Muscle of leg (tissue), 16 donors: ENCODE results near the gene MAML1. TPM values are rescaled to one million over a fixed set of nuclear protein-coding genes. Genes with fewer than 3 reads are reported as not detected.
A peak's percentile ranks its signal among the peaks of the same experiment; 100 is the strongest.
"Not testable (repeated sequence)": the region's sequence is repeated elsewhere in the genome, so short reads cannot be mapped to it uniquely, and the experiment has no call there.

Experiments
- DNase-seq: peaks from one replicate; pipeline ENCODE4 v3.0.0; 2013
- H3K27ac ChIP-seq: one replicate; pipeline ENCODE4 v1.5.1; 2013; ENCODE audit warnings: mild to moderate bottlenecking, low read length, control low read depth
- H3K27me3 ChIP-seq: one replicate; pipeline ENCODE4 v1.6.1; 2013; ENCODE audit warnings: low read length; ENCODE audit not compliant: control insufficient read depth, insufficient read depth
- H3K36me3 ChIP-seq: one replicate; pipeline ENCODE4 v1.6.1; 2013; ENCODE audit warnings: low read length; ENCODE audit not compliant: control insufficient read depth, insufficient read depth
- H3K4me1 ChIP-seq: one replicate; pipeline ENCODE4 v1.6.1; 2013; ENCODE audit warnings: low read length; ENCODE audit not compliant: control insufficient read depth, insufficient read depth
- H3K4me3 ChIP-seq: one replicate; pipeline ENCODE4 v1.5.1; 2013; ENCODE audit warnings: low read length, control low read depth
- H3K9me3 ChIP-seq: replicated peaks from 2 replicates; pipeline ENCODE4 v1.6.1; 2013; ENCODE audit warnings: low read depth, low read length; ENCODE audit not compliant: control insufficient read depth
- WGBS: methylation state at CpG from one replicate; pipeline ENCODE4 v1.1.5; 2013; ENCODE audit warnings: missing lambda C conversion rate; ENCODE audit not compliant: insufficient coverage; 5-methylcytosine and 5-hydroxymethylcytosine counted together
- long read RNA-seq, 11 donors: transcript quantifications; one replicate each; lab custom pipeline, GENCODE V29; 2026
- polyA plus RNA-seq, 8 donors: library from polyadenylated mRNA; unstranded; fragments of 120-200 nt; gene quantifications; one replicate each; pipeline versions ENCODE4 v1.2.1 to v1.2.3, GENCODE V29; 2013; ENCODE audit warnings: inconsistent platforms in 1 of 8, low replicate concordance in 1 of 8; ENCODE audit not compliant: insufficient read length in 8 of 8, insufficient read depth in 1 of 8
- total RNA-seq: library from RNA; stranded (reverse); fragments of 120-200 nt; gene quantifications from one replicate; pipeline ENCODE4 v1.2.4, GENCODE V29; 2013

Gene MAML1, protein sequence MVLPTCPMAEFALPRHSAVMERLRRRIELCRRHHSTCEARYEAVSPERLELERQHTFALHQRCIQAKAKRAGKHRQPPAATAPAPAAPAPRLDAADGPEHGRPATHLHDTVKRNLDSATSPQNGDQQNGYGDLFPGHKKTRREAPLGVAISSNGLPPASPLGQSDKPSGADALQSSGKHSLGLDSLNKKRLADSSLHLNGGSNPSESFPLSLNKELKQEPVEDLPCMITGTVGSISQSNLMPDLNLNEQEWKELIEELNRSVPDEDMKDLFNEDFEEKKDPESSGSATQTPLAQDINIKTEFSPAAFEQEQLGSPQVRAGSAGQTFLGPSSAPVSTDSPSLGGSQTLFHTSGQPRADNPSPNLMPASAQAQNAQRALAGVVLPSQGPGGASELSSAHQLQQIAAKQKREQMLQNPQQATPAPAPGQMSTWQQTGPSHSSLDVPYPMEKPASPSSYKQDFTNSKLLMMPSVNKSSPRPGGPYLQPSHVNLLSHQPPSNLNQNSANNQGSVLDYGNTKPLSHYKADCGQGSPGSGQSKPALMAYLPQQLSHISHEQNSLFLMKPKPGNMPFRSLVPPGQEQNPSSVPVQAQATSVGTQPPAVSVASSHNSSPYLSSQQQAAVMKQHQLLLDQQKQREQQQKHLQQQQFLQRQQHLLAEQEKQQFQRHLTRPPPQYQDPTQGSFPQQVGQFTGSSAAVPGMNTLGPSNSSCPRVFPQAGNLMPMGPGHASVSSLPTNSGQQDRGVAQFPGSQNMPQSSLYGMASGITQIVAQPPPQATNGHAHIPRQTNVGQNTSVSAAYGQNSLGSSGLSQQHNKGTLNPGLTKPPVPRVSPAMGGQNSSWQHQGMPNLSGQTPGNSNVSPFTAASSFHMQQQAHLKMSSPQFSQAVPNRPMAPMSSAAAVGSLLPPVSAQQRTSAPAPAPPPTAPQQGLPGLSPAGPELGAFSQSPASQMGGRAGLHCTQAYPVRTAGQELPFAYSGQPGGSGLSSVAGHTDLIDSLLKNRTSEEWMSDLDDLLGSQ
- total RNA-seq (11.3 TPM), polyA plus RNA-seq (10 to 100 TPM; 21.2 to 35.1 (median 27.2) TPM)
- long read RNA-seq, donor 1 = 0 reads
- long read RNA-seq, donor 2, partial matches to known transcripts = 0 of 1 reads
- long read RNA-seq, donor 2, other reads (novel, unspliced or antisense) = 0 of 1 reads
- long read RNA-seq, donor 3, full-length matches to known transcripts = 2 of 2 reads
- long read RNA-seq, donor 3, partial matches to known transcripts = 0 of 2 reads
- long read RNA-seq, donor 3, other reads (novel, unspliced or antisense) = 0 of 2 reads
- long read RNA-seq, donor 4, partial matches to known transcripts = 18 of 22 reads
- long read RNA-seq, donor 4, other reads (novel, unspliced or antisense) = 0 of 22 reads
- long read RNA-seq, donor 5, full-length matches to known transcripts = 1 of 17 reads
- long read RNA-seq, donor 5, partial matches to known transcripts = 16 of 17 reads
- long read RNA-seq, donor 5, other reads (novel, unspliced or antisense) = 0 of 17 reads
- long read RNA-seq, donor 6, full-length matches to known transcripts = 3 of 17 reads
- long read RNA-seq, donor 6, partial matches to known transcripts = 14 of 17 reads
- long read RNA-seq, donor 6, other reads (novel, unspliced or antisense) = 0 of 17 reads
- long read RNA-seq, donor 7, partial matches to known transcripts = 0 of 2 reads
- long read RNA-seq, donor 7, other reads (novel, unspliced or antisense) = 0 of 2 reads
- long read RNA-seq, donor 8, partial matches to known transcripts = 0 of 1 reads
- long read RNA-seq, donor 8, other reads (novel, unspliced or antisense) = 0 of 1 reads
- long read RNA-seq, donor 9, partial matches to known transcripts = 6 of 8 reads
- long read RNA-seq, donor 9, other reads (novel, unspliced or antisense) = 0 of 8 reads
- long read RNA-seq, donor 10, partial matches to known transcripts = 26 of 29 reads
- long read RNA-seq, donor 10, other reads (novel, unspliced or antisense) = 0 of 29 reads
- long read RNA-seq, donor 11, full-length matches to known transcripts = 2 of 9 reads
- long read RNA-seq, donor 11, partial matches to known transcripts = 7 of 9 reads
- long read RNA-seq, donor 11, other reads (novel, unspliced or antisense) = 0 of 9 reads

DNA sequence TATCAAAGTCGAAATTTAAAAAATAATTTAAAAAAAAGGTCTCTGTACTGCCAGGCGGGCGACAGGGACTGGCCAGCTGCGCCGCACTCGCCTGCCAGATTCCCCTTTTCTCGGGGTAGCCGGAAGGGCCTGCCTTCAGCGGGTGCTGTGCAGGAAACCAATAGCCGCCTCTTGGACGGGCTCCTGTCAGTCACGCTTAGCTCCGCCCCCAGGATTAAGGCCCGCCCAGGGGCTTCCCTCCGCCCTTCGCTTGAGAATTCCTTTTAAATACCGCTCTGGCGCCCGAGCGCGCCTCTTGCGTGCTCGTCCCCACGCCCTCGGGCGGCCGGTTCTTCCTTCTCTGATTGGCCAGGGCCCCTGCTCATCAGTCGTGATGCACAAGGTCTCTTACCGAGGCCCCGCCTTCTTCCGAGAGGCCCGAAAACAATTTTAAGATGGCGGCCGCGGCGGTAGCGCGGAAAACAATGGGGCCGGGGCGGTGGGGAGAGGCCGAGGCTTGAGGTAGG is at the start of gene MAML1:
TSS of gene MAML1 (plus strand) at position 411 of the 506 bp plus-strand sequence. CDS start 291 bp downstream, outside the sequence.
- peak within 1 kb of the TSS; percentile 79 for H3K4me3 ChIP-seq
- H3K9me3 ChIP-seq = no peaks in the 10 kb centered on the region
- no peaks in the 10 kb centered on the region for H3K27me3 ChIP-seq
- H3K4me1 ChIP-seq = peaks cover 22% of the 10 kb centered on the region
- H3K36me3 ChIP-seq = peaks cover 22% of the 10 kb centered on the region
- 0% methylated on average over 40 of the region's 41 CpGs for WGBS
- peak; percentile 100 for DNase-seq
- peak within 1 kb of the TSS; percentile 94 for H3K27ac ChIP-seq

DNA sequence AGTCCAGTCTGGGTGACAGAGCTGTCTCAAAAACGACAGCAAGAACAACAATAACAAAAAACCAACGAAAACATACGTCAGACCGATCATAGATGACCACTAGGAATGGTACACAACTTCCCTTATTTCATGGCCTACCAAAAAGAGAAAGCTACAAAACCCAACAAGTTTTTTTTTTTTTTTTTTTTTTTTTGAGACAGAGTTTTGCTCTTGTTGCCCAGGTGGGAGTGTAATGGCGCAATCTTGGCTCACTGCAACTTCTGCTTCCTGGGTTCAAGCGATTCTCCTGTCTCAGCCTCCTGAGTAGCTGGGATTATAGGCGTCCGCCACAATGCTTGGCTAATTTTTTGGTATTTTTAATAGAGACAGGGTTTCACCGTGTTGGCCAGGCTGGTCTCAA is 43.4 kb upstream of the MAML1 start:
- H3K36me3 ChIP-seq, H3K4me3 ChIP-seq, DNase-seq, H3K9me3 ChIP-seq, H3K27me3 ChIP-seq, H3K4me1 ChIP-seq, H3K27ac ChIP-seq: not testable (repeated sequence)
- 85% methylated on average over 4 of the region's 9 CpGs for WGBS

DNA sequence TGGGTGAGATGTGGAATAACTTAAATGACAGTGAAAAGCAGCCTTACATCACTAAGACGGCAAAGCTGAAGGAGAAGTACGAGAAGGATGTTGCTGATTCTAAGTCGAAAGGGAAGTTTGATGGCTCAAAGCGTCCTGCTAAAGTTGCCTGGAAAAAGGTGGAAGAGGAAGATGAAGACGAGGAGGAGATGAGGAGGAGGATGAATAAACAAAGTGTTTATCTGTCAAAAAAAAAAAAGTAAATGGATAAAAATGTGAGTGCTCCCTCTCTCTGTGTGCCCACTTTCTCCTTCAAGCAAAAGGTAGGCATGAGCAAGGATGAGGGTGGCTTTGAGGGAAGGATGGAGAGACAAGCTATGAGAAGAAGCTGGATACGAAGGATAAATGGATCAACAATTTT is 38.1 kb upstream of the MAML1 start:
- WGBS = 93% methylated on average over 5 of the region's 6 CpGs
- DNase-seq = no peak
- Histone ChIP-seq H3K27me3 (no peaks in the 10 kb centered on the region), H3K4me1 (peaks cover 10% of the 10 kb centered on the region), H3K36me3 (no peaks in the 10 kb centered on the region), H3K4me3 (no peak overlapping the region), H3K27ac (no peak overlapping the region), H3K9me3 (no peaks in the 10 kb centered on the region)

DNA sequence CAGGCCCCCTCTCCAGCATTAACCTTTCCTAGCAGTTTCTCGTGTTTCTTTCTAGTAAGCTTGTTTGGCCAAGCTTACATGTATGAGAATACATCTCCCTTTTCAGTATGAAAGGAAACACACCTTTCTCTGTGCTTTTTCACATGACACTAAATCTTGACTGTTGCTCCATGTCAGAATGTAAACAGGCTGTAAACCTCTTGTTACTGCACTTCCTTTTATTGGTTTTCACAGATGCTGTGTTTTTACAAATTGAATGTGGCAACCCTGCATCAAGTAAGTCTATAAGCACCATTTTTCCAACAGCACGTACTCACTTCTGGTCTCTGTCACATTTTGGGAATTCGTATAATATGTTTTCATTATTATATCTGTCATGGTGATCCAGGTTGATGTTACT is 36.0 kb upstream of the MAML1 start:
- H3K9me3 ChIP-seq = no peaks in the 10 kb centered on the region
- H3K4me3 ChIP-seq = no peak overlapping the region
- no peak for DNase-seq
- no peak overlapping the region for H3K27ac ChIP-seq
- no CpG with 5 or more reads among the region's 3 CpGs for WGBS
- peaks cover 4% of the 10 kb centered on the region for H3K36me3 ChIP-seq
- H3K4me1 ChIP-seq = peaks cover 18% of the 10 kb centered on the region
- no peaks in the 10 kb centered on the region for H3K27me3 ChIP-seq

DNA sequence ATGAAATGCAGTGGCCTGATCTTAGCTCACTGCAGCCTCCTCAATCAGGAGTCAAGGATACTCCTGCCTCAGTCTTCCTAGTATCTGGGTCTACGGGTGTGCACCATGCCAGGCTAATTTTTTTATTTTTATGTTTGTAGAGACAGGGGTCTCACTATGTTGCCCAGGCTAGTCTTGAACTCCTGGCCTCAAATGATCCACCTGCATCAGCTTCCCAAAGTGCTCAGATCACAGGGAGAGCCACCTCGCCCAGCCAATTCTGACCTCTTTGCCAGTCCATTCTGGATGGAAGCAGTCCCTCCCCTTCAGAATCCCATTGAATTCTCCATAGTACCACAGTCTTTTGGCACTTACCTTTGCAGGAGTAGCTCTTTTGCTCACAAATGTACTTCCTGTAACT is 35.5 kb upstream of the MAML1 start:
- Histone ChIP-seq H3K27me3 (no peaks in the 10 kb centered on the region), H3K4me3 (no peak overlapping the region), H3K9me3 (no peaks in the 10 kb centered on the region), H3K36me3 (peaks cover 7% of the 10 kb centered on the region), H3K4me1 (peaks cover 18% of the 10 kb centered on the region), H3K27ac (no peak overlapping the region)
- WGBS = 88% methylated on average over 1 of the region's 2 CpGs
- DNase-seq = no peak

DNA sequence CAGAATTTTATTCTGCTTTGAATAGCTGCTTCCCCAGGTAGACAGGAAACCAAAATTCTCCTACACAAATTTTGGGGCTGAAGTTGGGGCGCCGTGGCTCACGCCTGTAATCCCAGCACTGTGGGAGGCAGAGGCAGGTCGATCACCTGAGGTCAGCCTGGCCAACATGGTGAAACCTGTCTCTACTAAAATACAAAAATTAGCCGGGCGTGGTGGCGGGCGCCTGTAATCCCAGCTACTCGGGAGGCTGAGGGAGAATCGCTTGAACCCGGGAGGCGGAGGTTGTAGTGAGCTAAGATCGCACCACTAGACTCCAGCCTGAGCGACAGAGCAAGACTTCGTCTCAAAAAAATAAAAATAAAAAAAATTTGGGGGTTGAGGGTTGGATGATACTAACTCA is 35.1 kb upstream of the MAML1 start:
- not testable (repeated sequence) for H3K27me3 ChIP-seq, H3K9me3 ChIP-seq, DNase-seq, H3K36me3 ChIP-seq
- H3K4me1 ChIP-seq = peaks cover 18% of the 10 kb centered on the region
- peak overlapping the region; percentile 97 for H3K27ac ChIP-seq
- 93% methylated on average over 3 of the region's 15 CpGs for WGBS
- H3K4me3 ChIP-seq = peak overlapping the region; percentile 91

DNA sequence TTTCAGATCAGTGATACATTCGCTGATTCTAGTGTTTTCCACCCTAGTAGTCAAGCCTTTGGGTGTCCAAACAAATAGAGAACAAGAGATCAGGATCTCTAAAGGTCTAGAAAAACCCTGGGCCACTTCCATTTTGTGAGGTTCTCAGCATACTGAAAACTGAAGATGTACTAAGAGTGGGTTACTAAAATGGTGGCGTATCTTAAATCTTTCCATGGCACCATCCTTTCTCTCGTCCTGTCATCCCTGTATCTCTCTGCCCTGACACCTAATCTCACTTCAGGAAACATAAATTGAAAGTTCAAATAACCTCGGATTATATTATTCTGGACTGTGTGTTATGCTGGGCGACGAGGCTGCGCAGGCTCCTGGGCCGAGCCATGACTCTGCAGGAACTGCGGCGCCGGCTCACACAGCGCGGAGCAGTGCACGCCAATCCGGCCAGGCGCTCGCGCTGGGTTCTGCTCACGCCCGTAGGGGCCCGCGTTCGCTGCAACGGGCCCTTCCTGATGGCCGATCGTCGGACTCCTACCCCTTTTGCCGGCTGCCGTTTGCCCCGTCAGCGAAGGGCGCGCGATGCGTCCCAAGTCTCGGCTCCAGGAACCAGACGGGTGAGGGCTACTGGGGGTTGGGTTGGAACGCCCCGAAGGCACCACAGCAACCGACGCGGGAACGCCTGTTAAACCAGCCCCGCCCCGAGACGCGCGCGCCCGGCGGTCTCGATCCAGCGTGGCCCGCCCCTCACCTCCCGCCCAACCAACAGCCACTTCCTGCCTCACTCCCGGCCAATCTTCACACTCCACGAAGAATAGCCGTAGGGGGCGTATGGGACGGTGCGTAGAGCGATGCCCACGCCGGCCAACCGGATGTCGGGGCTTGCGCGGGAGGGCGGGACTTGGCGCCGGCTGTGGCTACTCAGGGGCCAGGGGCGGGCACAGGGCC is 34.4 kb upstream of the MAML1 start:
- 0% methylated on average over 63 of the region's 72 CpGs for WGBS

More for the DNA sequence above, 34.4 kb upstream of the MAML1 start:
- H3K4me3 ChIP-seq = peak overlapping the region; percentile 91
- peak; percentile 100 for DNase-seq
- H3K27ac ChIP-seq = peak overlapping the region; percentile 97
- H3K9me3 ChIP-seq = no peaks in the 10 kb centered on the region
- H3K27me3 ChIP-seq = no peaks in the 10 kb centered on the region
- peaks cover 18% of the 10 kb centered on the region for H3K4me1 ChIP-seq
- peaks cover 16% of the 10 kb centered on the region for H3K36me3 ChIP-seq
